Osteoblast (primary cell): ENCODE results near the gene R3HDML. TPM values are rescaled to one million over a fixed set of nuclear protein-coding genes. Genes with fewer than 3 reads are reported as not detected.
A peak's percentile ranks its signal among the peaks of the same experiment; 100 is the strongest.

Experiments used
- DNase-seq: peaks from one replicate; pipeline ENCODE4 v3.0.0; 2011; ENCODE audit warnings: low spot score, mixed read lengths; ENCODE audit not compliant: insufficient read length; ENCODE audit errors: missing footprints
- H2AFZ ChIP-seq: 2 replicates; pipeline ENCODE4 v1.6.0; 2011; ENCODE audit warnings: mild to moderate bottlenecking, low read length
- H3K27ac ChIP-seq: 2 replicates; pipeline ENCODE4 v1.5.1; 2011; ENCODE audit warnings: mild to moderate bottlenecking, low read depth, low read length, moderate library complexity
- H3K27me3 ChIP-seq: 2 replicates; pipeline ENCODE4 v1.6.0; 2012; ENCODE audit warnings: mild to moderate bottlenecking, control low read depth, inconsistent platforms, low read length, moderate library complexity; ENCODE audit not compliant: insufficient read depth
- H3K36me3 ChIP-seq: 2 replicates; pipeline ENCODE4 v1.5.1; 2011; ENCODE audit warnings: mild to moderate bottlenecking, low read length, control low read depth, moderate library complexity; ENCODE audit not compliant: insufficient read depth
- H3K4me1 ChIP-seq: 2 replicates; pipeline ENCODE4 v1.5.1; 2011; ENCODE audit warnings: mild to moderate bottlenecking, low read length, control low read depth, moderate library complexity; ENCODE audit not compliant: insufficient read depth
- H3K4me2 ChIP-seq: 2 replicates; pipeline ENCODE4 v1.6.0; 2011; ENCODE audit warnings: mild to moderate bottlenecking, low read length; ENCODE audit not compliant: insufficient read depth
- H3K4me3 ChIP-seq: fragments of 200-600 bp; sonication (generic); 3 replicates; pipeline ENCODE4 v1.5.1; 2012; ENCODE audit warnings: mild to moderate bottlenecking, low read length, inconsistent platforms; ENCODE audit not compliant: insufficient read depth
- H3K79me2 ChIP-seq: 2 replicates; pipeline ENCODE4 v1.6.0; 2012; ENCODE audit warnings: mild to moderate bottlenecking, low read length, control low read depth, inconsistent platforms; ENCODE audit not compliant: insufficient read depth
- H3K9me3 ChIP-seq: 2 replicates; pipeline ENCODE4 v1.5.1; 2011; ENCODE audit warnings: low read depth, low read length, control low read depth
- H4K20me1 ChIP-seq: 2 replicates; pipeline ENCODE4 v1.6.0; 2012; ENCODE audit warnings: mild to moderate bottlenecking, low read length, control low read depth; ENCODE audit not compliant: insufficient read depth
- CTCF ChIP-seq: IDR thresholded peaks from 2 replicates; pipeline ENCODE4 v1.5.1; 2011; ENCODE audit warnings: mild to moderate bottlenecking, low read depth, low read length, moderate library complexity; ENCODE audit errors: extremely low read depth
- total RNA-seq: library from RNA; depleted of rRNA; stranded (reverse); fragments of >200 nt; gene quantifications from 2 replicates; pipeline ENCODE4 v1.2.3, GENCODE V29; 2012

The R3HDML gene
- total RNA-seq, 1 donor: not detected

GRCh38 chr20:44394702-44395460 is 58.0 kb downstream of the R3HDML start:
- Histone ChIP-seq H2AFZ (no peak overlapping the region), H3K4me3 (no peak overlapping the region), H3K27ac (no peak overlapping the region), H3K79me2 (no peaks in the 10 kb centered on the region), H3K4me2 (no peak overlapping the region), H3K36me3 (no peaks in the 10 kb centered on the region), H3K4me1 (peaks cover 3% of the 10 kb centered on the region), H3K9me3 (no peaks in the 10 kb centered on the region), H4K20me1 (no peaks in the 10 kb centered on the region), H3K27me3 (peaks cover 23% of the 10 kb centered on the region)
- TF ChIP-seq CTCF: no peak
- DNase-seq: peak; percentile 42

- Histone ChIP-seq H3K4me3 (no peak overlapping the region), H4K20me1 (no peaks in the 10 kb centered on the region), H3K4me1 (peaks cover 3% of the 10 kb centered on the region), H3K36me3 (no peaks in the 10 kb centered on the region), H2AFZ (no peak overlapping the region), H3K9me3 (no peaks in the 10 kb centered on the region), H3K4me2 (no peak overlapping the region), H3K27ac (no peak overlapping the region), H3K79me2 (no peaks in the 10 kb centered on the region), H3K27me3 (peaks cover 19% of the 10 kb centered on the region)
- no peak for TF ChIP-seq CTCF
- peak; percentile 57 for DNase-seq
Observed at GRCh38 chr20:44395461-44396340, 58.9 kb downstream of the R3HDML start.

- H3K4me2 ChIP-seq: no peak overlapping the region
- no peaks in the 10 kb centered on the region for H3K79me2 ChIP-seq
- peak; percentile 71 for DNase-seq
- no peaks in the 10 kb centered on the region for H3K9me3 ChIP-seq
- H4K20me1 ChIP-seq: no peaks in the 10 kb centered on the region
- TF ChIP-seq CTCF: no peak
- peaks cover 3% of the 10 kb centered on the region for H3K4me1 ChIP-seq
- H3K27ac ChIP-seq: no peak overlapping the region
- H3K36me3 ChIP-seq: no peaks in the 10 kb centered on the region
- H2AFZ ChIP-seq: no peak overlapping the region
- H3K4me3 ChIP-seq: no peak overlapping the region
- H3K27me3 ChIP-seq: peaks cover 19% of the 10 kb centered on the region
Observed at GRCh38 chr20:44396369-44397130, 59.7 kb downstream of the R3HDML start.
